Measurements from ENCODE around the gene FSTL4.

Gene FSTL4

GRCh38 chr5:133368916-133369783, 243.2 kb downstream of the FSTL4 start:
- Histone ChIP-seq H3K4me3 (ENCODE audit: low read length in 2 of 2) (no peak overlapping the region), H3K9ac (ENCODE audit: low read length in 2 of 2) (no peak overlapping the region), H3K27me3 (ENCODE audit: control insufficient read depth in 1 of 2, insufficient read depth in 2 of 2, low read length in 2 of 2) (no peaks in the 10 kb centered on the region), H3K4me1 (ENCODE audit: control insufficient read depth, insufficient read depth, low read length) (no peaks in the 10 kb centered on the region), H3K9me3 (ENCODE audit: control insufficient read depth in 2 of 2, low read length in 2 of 2) (no peaks in the 10 kb centered on the region), H3K36me3 (ENCODE audit: control insufficient read depth in 2 of 2, insufficient read depth in 2 of 2, low read length in 2 of 2) (no peaks in the 10 kb centered on the region), H3K27ac (ENCODE audit: low read length) (no peak overlapping the region)

- Histone ChIP-seq H3K9ac (ENCODE audit: low read length in 2 of 2) (no peak overlapping the region), H3K36me3 (ENCODE audit: control insufficient read depth in 2 of 2, insufficient read depth in 2 of 2, low read length in 2 of 2) (no peaks in the 10 kb centered on the region), H3K4me1 (ENCODE audit: control insufficient read depth, insufficient read depth, low read length) (no peaks in the 10 kb centered on the region), H3K9me3 (ENCODE audit: control insufficient read depth in 2 of 2, low read length in 2 of 2) (no peaks in the 10 kb centered on the region), H3K27ac (ENCODE audit: low read length) (no peak overlapping the region), H3K27me3 (ENCODE audit: control insufficient read depth in 1 of 2, insufficient read depth in 2 of 2, low read length in 2 of 2) (no peaks in the 10 kb centered on the region), H3K4me3 (ENCODE audit: low read length in 2 of 2) (no peak overlapping the region)
These were observed 244.4 kb downstream of the FSTL4 start for GRCh38 chr5:133367984-133368383.

GRCh38 chr5:133367071-133367786, 245.1 kb downstream of the FSTL4 start:
- no peaks in the 10 kb centered on the region for H3K36me3 ChIP-seq (ENCODE audit: control insufficient read depth in 2 of 2, insufficient read depth in 2 of 2, low read length in 2 of 2)
- no peaks in the 10 kb centered on the region for H3K9me3 ChIP-seq (ENCODE audit: control insufficient read depth in 2 of 2, low read length in 2 of 2)
- no peaks in the 10 kb centered on the region for H3K4me1 ChIP-seq (ENCODE audit: control insufficient read depth, insufficient read depth, low read length)
- H3K4me3 ChIP-seq (ENCODE audit: low read length in 2 of 2), result no peak overlapping the region
- H3K27me3 ChIP-seq (ENCODE audit: control insufficient read depth in 1 of 2, insufficient read depth in 2 of 2, low read length in 2 of 2), result no peaks in the 10 kb centered on the region
- H3K9ac ChIP-seq (ENCODE audit: low read length in 2 of 2), result no peak overlapping the region
- no peak overlapping the region for H3K27ac ChIP-seq (ENCODE audit: low read length)

GRCh38 chr5:133366438-133366837, 245.9 kb downstream of the FSTL4 start:
- no peaks in the 10 kb centered on the region for H3K9me3 ChIP-seq (ENCODE audit: control insufficient read depth in 2 of 2, low read length in 2 of 2)
- H3K27ac ChIP-seq (ENCODE audit: low read length), result no peak overlapping the region
- H3K4me1 ChIP-seq (ENCODE audit: control insufficient read depth, insufficient read depth, low read length), result no peaks in the 10 kb centered on the region
- no peak overlapping the region for H3K9ac ChIP-seq (ENCODE audit: low read length in 2 of 2)
- no peaks in the 10 kb centered on the region for H3K27me3 ChIP-seq (ENCODE audit: control insufficient read depth in 1 of 2, insufficient read depth in 2 of 2, low read length in 2 of 2)
- H3K36me3 ChIP-seq (ENCODE audit: control insufficient read depth in 2 of 2, insufficient read depth in 2 of 2, low read length in 2 of 2), result no peaks in the 10 kb centered on the region
- H3K4me3 ChIP-seq (ENCODE audit: low read length in 2 of 2), result no peak overlapping the region

- Histone ChIP-seq H3K9me3 (ENCODE audit: control insufficient read depth in 2 of 2, low read length in 2 of 2) (no peaks in the 10 kb centered on the region), H3K27me3 (ENCODE audit: control insufficient read depth in 1 of 2, insufficient read depth in 2 of 2, low read length in 2 of 2) (no peaks in the 10 kb centered on the region), H3K36me3 (ENCODE audit: control insufficient read depth in 2 of 2, insufficient read depth in 2 of 2, low read length in 2 of 2) (no peaks in the 10 kb centered on the region), H3K4me1 (ENCODE audit: control insufficient read depth, insufficient read depth, low read length) (no peaks in the 10 kb centered on the region), H3K27ac (ENCODE audit: low read length) (no peak overlapping the region), H3K9ac (ENCODE audit: low read length in 2 of 2) (no peak overlapping the region), H3K4me3 (ENCODE audit: low read length in 2 of 2) (no peak overlapping the region)
These were observed 246.6 kb downstream of the FSTL4 start for GRCh38 chr5:133365738-133366137.

- Histone ChIP-seq H3K27ac (ENCODE audit: low read length) (no peak overlapping the region), H3K36me3 (ENCODE audit: control insufficient read depth in 2 of 2, insufficient read depth in 2 of 2, low read length in 2 of 2) (no peaks in the 10 kb centered on the region), H3K4me3 (ENCODE audit: low read length in 2 of 2) (no peak overlapping the region), H3K27me3 (ENCODE audit: control insufficient read depth in 1 of 2, insufficient read depth in 2 of 2, low read length in 2 of 2) (no peaks in the 10 kb centered on the region), H3K9ac (ENCODE audit: low read length in 2 of 2) (no peak overlapping the region), H3K4me1 (ENCODE audit: control insufficient read depth, insufficient read depth, low read length) (no peaks in the 10 kb centered on the region), H3K9me3 (ENCODE audit: control insufficient read depth in 2 of 2, low read length in 2 of 2) (no peaks in the 10 kb centered on the region)
These were observed 247.2 kb downstream of the FSTL4 start for GRCh38 chr5:133364936-133365707.

GRCh38 chr5:133363807-133364587, 248.3 kb downstream of the FSTL4 start:
- H3K9ac ChIP-seq (ENCODE audit: low read length in 2 of 2), result no peak overlapping the region
- no peaks in the 10 kb centered on the region for H3K27me3 ChIP-seq (ENCODE audit: control insufficient read depth in 1 of 2, insufficient read depth in 2 of 2, low read length in 2 of 2)
- H3K4me1 ChIP-seq (ENCODE audit: control insufficient read depth, insufficient read depth, low read length), result no peaks in the 10 kb centered on the region
- H3K9me3 ChIP-seq (ENCODE audit: control insufficient read depth in 2 of 2, low read length in 2 of 2), result no peaks in the 10 kb centered on the region
- no peaks in the 10 kb centered on the region for H3K36me3 ChIP-seq (ENCODE audit: control insufficient read depth in 2 of 2, insufficient read depth in 2 of 2, low read length in 2 of 2)
- no peak overlapping the region for H3K27ac ChIP-seq (ENCODE audit: low read length)
- no peak overlapping the region for H3K4me3 ChIP-seq (ENCODE audit: low read length in 2 of 2)

GRCh38 chr5:133362438-133362837, 249.9 kb downstream of the FSTL4 start:
- no peak overlapping the region for H3K4me3 ChIP-seq (ENCODE audit: low read length in 2 of 2)
- H3K27ac ChIP-seq (ENCODE audit: low read length), result no peak overlapping the region
- no peaks in the 10 kb centered on the region for H3K36me3 ChIP-seq (ENCODE audit: control insufficient read depth in 2 of 2, insufficient read depth in 2 of 2, low read length in 2 of 2)
- no peak overlapping the region for H3K9ac ChIP-seq (ENCODE audit: low read length in 2 of 2)
- H3K27me3 ChIP-seq (ENCODE audit: control insufficient read depth in 1 of 2, insufficient read depth in 2 of 2, low read length in 2 of 2), result no peaks in the 10 kb centered on the region
- H3K4me1 ChIP-seq (ENCODE audit: control insufficient read depth, insufficient read depth, low read length), result no peaks in the 10 kb centered on the region
- no peaks in the 10 kb centered on the region for H3K9me3 ChIP-seq (ENCODE audit: control insufficient read depth in 2 of 2, low read length in 2 of 2)

- H3K27me3 ChIP-seq (ENCODE audit: control insufficient read depth in 1 of 2, insufficient read depth in 2 of 2, low read length in 2 of 2), result no peaks in the 10 kb centered on the region
- H3K4me3 ChIP-seq (ENCODE audit: low read length in 2 of 2), result no peak overlapping the region
- no peak overlapping the region for H3K9ac ChIP-seq (ENCODE audit: low read length in 2 of 2)
- H3K36me3 ChIP-seq (ENCODE audit: control insufficient read depth in 2 of 2, insufficient read depth in 2 of 2, low read length in 2 of 2), result no peaks in the 10 kb centered on the region
- no peaks in the 10 kb centered on the region for H3K9me3 ChIP-seq (ENCODE audit: control insufficient read depth in 2 of 2, low read length in 2 of 2)
- no peak overlapping the region for H3K27ac ChIP-seq (ENCODE audit: low read length)
- H3K4me1 ChIP-seq (ENCODE audit: control insufficient read depth, insufficient read depth, low read length), result no peaks in the 10 kb centered on the region
These were observed 250.4 kb downstream of the FSTL4 start for GRCh38 chr5:133361922-133362321.

Measured in stomach smooth muscle (tissue), 2 donors.